COLO668 (cell line): ENCODE measurements around the gene TCEAL1.

ENCODE experiments used
- DNase-seq: peaks from one replicate; lab custom pipeline; 2025; ENCODE audit not compliant: unreplicated experiment; lab: John Stamatoyannopoulos, UW

Gene TCEAL1

DNA sequence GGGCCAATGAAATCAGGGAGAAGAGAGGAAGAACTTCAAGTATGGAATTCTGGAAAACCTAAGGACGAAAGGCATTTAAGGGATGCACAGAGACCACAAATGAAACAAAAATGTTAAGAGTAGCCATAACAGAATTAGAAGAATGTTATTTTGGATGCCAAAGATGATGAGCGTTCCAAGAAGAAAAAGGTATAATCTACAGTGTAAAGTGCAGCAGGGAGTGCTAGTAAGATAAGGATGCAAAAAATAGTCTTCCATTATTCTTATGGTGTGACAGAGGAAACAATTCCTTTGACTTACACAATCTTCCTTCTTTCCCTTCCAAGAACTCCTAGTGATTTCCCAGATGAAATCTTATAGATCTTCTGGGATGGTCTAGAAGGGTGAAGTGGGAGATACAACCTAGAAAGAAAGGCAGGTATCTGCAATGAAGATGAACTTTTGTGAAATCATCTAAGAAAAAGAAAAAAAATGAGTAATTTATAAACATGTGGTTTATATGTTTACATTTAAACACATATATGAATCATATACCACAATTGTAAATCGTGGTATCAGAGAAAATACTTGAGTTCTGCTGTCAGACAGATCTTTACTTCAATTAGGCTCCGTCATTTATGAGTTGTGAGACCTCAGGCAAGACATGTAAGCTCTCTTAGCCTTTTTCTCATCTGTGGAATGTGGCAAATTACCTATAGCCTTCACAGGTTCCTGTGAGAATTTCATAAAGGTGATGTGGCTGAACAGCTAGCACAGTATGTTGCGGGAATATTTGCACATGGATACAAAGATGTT lies 49.6 kb downstream of the TCEAL1 start:
- no peak for DNase-seq
